Thyroid gland (tissue), 4 donors: Measurements from ENCODE around the gene RAB29.

ENCODE experiments used
- POLR2A ChIP-seq, 2 donors: fragments of 450-650 bp; IDR thresholded peaks; one replicate each; pipeline ENCODE4 v1.6.1; 2017; ENCODE audit warnings: antibody characterized with exemption in 2 of 2, mild to moderate bottlenecking in 2 of 2, moderate library complexity in 1 of 2
- TF ChIP-seq, protein P1 (sequence below), 6 experiments: fragments of 200-600 bp in 3 of 6; fragments of 450-650 bp in 3 of 6; sonication (generic) in 3 of 6; IDR thresholded peaks; one replicate each; pipeline ENCODE4 v1.5.1; 2016 to 2019; ENCODE audit warnings: antibody characterized with exemption in 6 of 6, mild to moderate bottlenecking in 2 of 6, inconsistent platforms in 1 of 6, moderate library complexity in 1 of 6

GRCh38 chr1:205792481-205792881 is 17.2 kb upstream of the RAB29 start:
- TF ChIP-seq, protein P1, sequence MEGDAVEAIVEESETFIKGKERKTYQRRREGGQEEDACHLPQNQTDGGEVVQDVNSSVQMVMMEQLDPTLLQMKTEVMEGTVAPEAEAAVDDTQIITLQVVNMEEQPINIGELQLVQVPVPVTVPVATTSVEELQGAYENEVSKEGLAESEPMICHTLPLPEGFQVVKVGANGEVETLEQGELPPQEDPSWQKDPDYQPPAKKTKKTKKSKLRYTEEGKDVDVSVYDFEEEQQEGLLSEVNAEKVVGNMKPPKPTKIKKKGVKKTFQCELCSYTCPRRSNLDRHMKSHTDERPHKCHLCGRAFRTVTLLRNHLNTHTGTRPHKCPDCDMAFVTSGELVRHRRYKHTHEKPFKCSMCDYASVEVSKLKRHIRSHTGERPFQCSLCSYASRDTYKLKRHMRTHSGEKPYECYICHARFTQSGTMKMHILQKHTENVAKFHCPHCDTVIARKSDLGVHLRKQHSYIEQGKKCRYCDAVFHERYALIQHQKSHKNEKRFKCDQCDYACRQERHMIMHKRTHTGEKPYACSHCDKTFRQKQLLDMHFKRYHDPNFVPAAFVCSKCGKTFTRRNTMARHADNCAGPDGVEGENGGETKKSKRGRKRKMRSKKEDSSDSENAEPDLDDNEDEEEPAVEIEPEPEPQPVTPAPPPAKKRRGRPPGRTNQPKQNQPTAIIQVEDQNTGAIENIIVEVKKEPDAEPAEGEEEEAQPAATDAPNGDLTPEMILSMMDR (IDR thresholded peaks at IDR 0.05), result no peak
- no peak for TF ChIP-seq POLR2A (IDR thresholded peaks at IDR 0.05)
